HCT116 (cell line): Measurements from ENCODE around the gene MOGAT3.

Source experiments
- CBX3 ChIP-seq: IDR thresholded peaks from 2 replicates; pipeline ENCODE4 v1.6.1; 2012; ENCODE audit warnings: low read depth
- CTCF ChIP-seq, 3 experiments: fragments of 200-600 bp in 1 of 3; sonication (generic) in 1 of 3; IDR thresholded peaks in 2 of 3; conservative IDR thresholded peaks in 1 of 3; 2 replicates each; pipeline ENCODE4 v1.5.1; 2012 to 2017; ENCODE audit warnings: low read depth in 2 of 3, low read length in 2 of 3, antibody characterized with exemption in 1 of 3, borderline replicate concordance in 1 of 3, control low read depth in 1 of 3, mild to moderate bottlenecking in 1 of 3, mixed read lengths in 1 of 3, mixed run types in 1 of 3, moderate library complexity in 1 of 3; ENCODE audit not compliant: insufficient read depth in 1 of 3
- ELF1 ChIP-seq: IDR thresholded peaks from 2 replicates; pipeline ENCODE4 v1.6.1; 2012; ENCODE audit warnings: low read depth, borderline replicate concordance
- EZH2 ChIP-seq: fragments of 200-600 bp; sonication (generic); IDR thresholded peaks from 2 replicates; pipeline ENCODE4 v1.6.1; 2017; ENCODE audit warnings: antibody characterized with exemption, mixed run types
- EZH2phosphoT487 ChIP-seq: fragments of 200-600 bp; IDR thresholded peaks from 2 replicates; pipeline ENCODE4 v1.6.1; 2018; ENCODE audit warnings: antibody characterized with exemption, borderline replicate concordance
- MAX ChIP-seq: IDR thresholded peaks from 2 replicates; pipeline ENCODE4 v1.6.1; 2012
- POLR2A ChIP-seq: IDR thresholded peaks from 2 replicates; pipeline ENCODE4 v1.7.0; 2011; ENCODE audit warnings: borderline replicate concordance; ENCODE audit not compliant: insufficient read depth, insufficient read length; ENCODE audit errors: extremely low read depth
- POLR2AphosphoS5 ChIP-seq: IDR thresholded peaks from 2 replicates; pipeline ENCODE4 v1.6.1; 2011; ENCODE audit warnings: mild to moderate bottlenecking, low read depth, low read length, moderate library complexity
- RAD21 ChIP-seq: IDR thresholded peaks from 2 replicates; pipeline ENCODE4 v1.6.1; 2012; ENCODE audit warnings: low read depth, mild to moderate bottlenecking
- SP1 ChIP-seq: IDR thresholded peaks from 2 replicates; pipeline ENCODE4 v1.6.1; 2012; ENCODE audit warnings: low read depth
- SRF ChIP-seq: IDR thresholded peaks from 2 replicates; pipeline ENCODE4 v1.6.1; 2012; ENCODE audit warnings: low read depth
- YY1 ChIP-seq: IDR thresholded peaks from 2 replicates; pipeline ENCODE4 v1.6.1; 2011; ENCODE audit warnings: low read length, low read depth, moderate library complexity, mild to moderate bottlenecking; ENCODE audit not compliant: insufficient replicate concordance; ENCODE audit errors: extremely low read depth
- TF ChIP-seq, protein P1 (sequence below): IDR thresholded peaks from 2 replicates; pipeline ENCODE4 v1.6.1; 2012; ENCODE audit warnings: low read depth

GRCh38 chr7:101200504-101200861 lies 353 bp downstream of the MOGAT3 start:
- TF ChIP-seq, protein P1, sequence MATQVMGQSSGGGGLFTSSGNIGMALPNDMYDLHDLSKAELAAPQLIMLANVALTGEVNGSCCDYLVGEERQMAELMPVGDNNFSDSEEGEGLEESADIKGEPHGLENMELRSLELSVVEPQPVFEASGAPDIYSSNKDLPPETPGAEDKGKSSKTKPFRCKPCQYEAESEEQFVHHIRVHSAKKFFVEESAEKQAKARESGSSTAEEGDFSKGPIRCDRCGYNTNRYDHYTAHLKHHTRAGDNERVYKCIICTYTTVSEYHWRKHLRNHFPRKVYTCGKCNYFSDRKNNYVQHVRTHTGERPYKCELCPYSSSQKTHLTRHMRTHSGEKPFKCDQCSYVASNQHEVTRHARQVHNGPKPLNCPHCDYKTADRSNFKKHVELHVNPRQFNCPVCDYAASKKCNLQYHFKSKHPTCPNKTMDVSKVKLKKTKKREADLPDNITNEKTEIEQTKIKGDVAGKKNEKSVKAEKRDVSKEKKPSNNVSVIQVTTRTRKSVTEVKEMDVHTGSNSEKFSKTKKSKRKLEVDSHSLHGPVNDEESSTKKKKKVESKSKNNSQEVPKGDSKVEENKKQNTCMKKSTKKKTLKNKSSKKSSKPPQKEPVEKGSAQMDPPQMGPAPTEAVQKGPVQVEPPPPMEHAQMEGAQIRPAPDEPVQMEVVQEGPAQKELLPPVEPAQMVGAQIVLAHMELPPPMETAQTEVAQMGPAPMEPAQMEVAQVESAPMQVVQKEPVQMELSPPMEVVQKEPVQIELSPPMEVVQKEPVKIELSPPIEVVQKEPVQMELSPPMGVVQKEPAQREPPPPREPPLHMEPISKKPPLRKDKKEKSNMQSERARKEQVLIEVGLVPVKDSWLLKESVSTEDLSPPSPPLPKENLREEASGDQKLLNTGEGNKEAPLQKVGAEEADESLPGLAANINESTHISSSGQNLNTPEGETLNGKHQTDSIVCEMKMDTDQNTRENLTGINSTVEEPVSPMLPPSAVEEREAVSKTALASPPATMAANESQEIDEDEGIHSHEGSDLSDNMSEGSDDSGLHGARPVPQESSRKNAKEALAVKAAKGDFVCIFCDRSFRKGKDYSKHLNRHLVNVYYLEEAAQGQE = no peak
- no peak for TF ChIP-seq EZH2phosphoT487
- TF ChIP-seq YY1 = no peak
- no peak for TF ChIP-seq CTCF (IDR thresholded peaks at IDR 0.05 in 2 of 3, conservative IDR thresholded peaks at IDR 0.05 in 1 of 3; ENCODE audit: borderline replicate concordance in 1 of 3, insufficient read depth in 1 of 3, low read depth in 2 of 3, low read length in 2 of 3)
- no peak for TF ChIP-seq RAD21
- no peak for TF ChIP-seq POLR2A
- TF ChIP-seq EZH2 = no peak
- TF ChIP-seq CBX3 = no peak
- no peak for TF ChIP-seq ELF1
- TF ChIP-seq POLR2AphosphoS5 = no peak
- TF ChIP-seq SP1 = no peak
- no peak for TF ChIP-seq SRF
- no peak for TF ChIP-seq MAX
